Panc1 (cell line): ENCODE data around the gene EEF1A2. TPM values are rescaled to one million over a fixed set of nuclear protein-coding genes. Genes with fewer than 3 reads are reported as not detected.
A peak's percentile ranks its signal among the peaks of the same experiment; 100 is the strongest.

Source experiments
- ATAC-seq: fragments of 200-7000 bp; cut with Tn5 transposase; 2 replicates; pipeline ENCODE4 v1.9.1; 2020; ENCODE audit warnings: mild to moderate bottlenecking, moderate library complexity
- BruUV-seq: library from RNA; stranded (reverse); fragments of 400-500 nt; replicated peaks from 2 replicates; lab custom pipeline; 2021; lab: Mats Ljungman, UMichigan
- CTCF ChIA-PET: fragments of 300-600 bp; sonication (Branson Sonifier 250); formaldehyde crosslinking; loops from one replicate; lab custom pipeline; 2022; ENCODE audit warnings: antibody characterized with exemption; lab: Charles Lee
- POLR2A ChIA-PET: fragments of 300-600 bp; sonication (Branson Sonifier 250); formaldehyde crosslinking; loops from one replicate; lab custom pipeline; 2022; ENCODE audit warnings: antibody characterized with exemption; lab: Charles Lee
- DNase-seq: peaks from one replicate; pipeline ENCODE4 v3.0.0-alpha.2; 2010; ENCODE audit warnings: low read depth, low spot score
- H3K27ac ChIP-seq: 2 replicates; pipeline ENCODE4 v1.5.1; 2011; ENCODE audit warnings: mild to moderate bottlenecking, low read length, inconsistent platforms
- H3K27me3 ChIP-seq: fragments of 200-500 bp; sonication (Bioruptor generic); 2 replicates; pipeline ENCODE4 v1.6.0; 2014; ENCODE audit warnings: low read length, inconsistent platforms; ENCODE audit not compliant: control insufficient read depth, insufficient read depth
- H3K36me3 ChIP-seq: fragments of 200-500 bp; sonication (Bioruptor generic); 2 replicates; pipeline ENCODE4 v1.5.1; 2014; ENCODE audit warnings: inconsistent platforms, mild to moderate bottlenecking, low read length, moderate library complexity; ENCODE audit not compliant: control insufficient read depth, insufficient read depth
- H3K4me1 ChIP-seq: 2 replicates; pipeline ENCODE4 v1.5.1; 2011; ENCODE audit warnings: inconsistent platforms, mild to moderate bottlenecking, low read length, moderate library complexity; ENCODE audit not compliant: control insufficient read depth, insufficient read depth
- H3K4me3 ChIP-seq, 2 experiments: 2 replicates each; pipeline ENCODE4 v1.5.1; 2011 to 2012; ENCODE audit warnings: low read depth in 2 of 2, low read length in 2 of 2, mild to moderate bottlenecking in 2 of 2, inconsistent platforms in 1 of 2, moderate library complexity in 1 of 2
- H3K9me3 ChIP-seq: fragments of 200-500 bp; sonication (Bioruptor generic); 2 replicates; pipeline ENCODE4 v1.5.1; 2014; ENCODE audit warnings: low read depth, mild to moderate bottlenecking, inconsistent platforms, low read length, moderate library complexity; ENCODE audit not compliant: control insufficient read depth, insufficient read depth
- CTCF ChIP-seq: fragments of 450-650 bp; IDR thresholded peaks from 2 replicates; pipeline ENCODE4 v1.5.1; 2017; ENCODE audit warnings: mild to moderate bottlenecking
- POLR2AphosphoS5 ChIP-seq: IDR thresholded peaks from 2 replicates; pipeline ENCODE4 v1.6.1; 2012; ENCODE audit warnings: mild to moderate bottlenecking, low read depth, low read length, moderate library complexity
- REST ChIP-seq, 2 experiments: IDR thresholded peaks; 2 replicates each; pipeline ENCODE4 v1.6.1; 2011 to 2012; ENCODE audit warnings: low read depth in 2 of 2, control low read depth in 1 of 2, low read length in 1 of 2, mild to moderate bottlenecking in 1 of 2, moderate library complexity in 1 of 2; ENCODE audit not compliant: insufficient read depth in 1 of 2
- SIN3A ChIP-seq: IDR thresholded peaks from 2 replicates; pipeline ENCODE4 v1.6.1; 2012; ENCODE audit warnings: low read depth, mild to moderate bottlenecking, low read length, moderate library complexity, borderline replicate concordance; ENCODE audit not compliant: insufficient read depth
- TCF7L2 ChIP-seq: IDR thresholded peaks from 2 replicates; pipeline ENCODE4 v1.6.1; 2011; ENCODE audit warnings: mild to moderate bottlenecking, low read depth, low read length, inconsistent platforms
- in situ Hi-C: cut with HindIII; loops from 2 replicates; pipeline ENCODE4 v1.10.0; 2016; ENCODE audit warnings: low sequenced_read_pairs, low pct_unique_long_range_greater_than_20kb
- intact Hi-C: fragments of 100-400 bp; cut with micrococcal nuclease; formaldehyde crosslinking; loops from one replicate; pipeline ENCODE4 v1.10.0; 2022; ENCODE audit not compliant: unreplicated experiment
- total RNA-seq: library from RNA; stranded (reverse); gene quantifications from one replicate; pipeline ENCODE4 v1.2.1, GENCODE V29; 2021; ENCODE audit not compliant: unreplicated experiment

EEF1A2 gene
- total RNA-seq, 1 experiment from 2014 or later, result 178 TPM

DNA sequence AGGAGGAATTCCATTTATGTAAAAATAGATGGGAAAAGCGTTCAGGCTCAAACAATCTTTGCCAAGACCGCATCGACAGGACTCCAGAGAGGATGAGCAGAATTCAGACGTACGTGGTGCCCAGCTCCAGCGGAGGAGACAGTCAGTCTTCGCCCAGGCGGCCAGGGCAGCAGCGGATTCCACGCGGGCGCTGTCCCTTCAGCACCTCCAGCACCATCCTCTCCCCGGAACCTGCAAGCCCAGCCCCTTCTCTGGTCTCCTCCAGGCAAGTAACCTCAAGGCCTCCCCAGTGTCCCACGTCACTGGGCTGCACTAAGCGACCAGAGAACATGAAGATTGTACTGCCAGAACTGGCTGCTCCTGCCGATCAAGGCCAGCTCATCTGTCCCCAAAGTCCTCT is 23.7 kb downstream of the EEF1A2 start:
- ChIA-PET POLR2A (no interaction called here), CTCF (no interaction called here)
- peaks cover 13% of the 10 kb centered on the region for H3K4me1 ChIP-seq
- in situ Hi-C loops (no loop called here), intact Hi-C loops (no loop called here)
- ATAC-seq, result no peak
- no peak overlapping the region for H3K4me3 ChIP-seq
- no TSS peak for BruUV-seq
- H3K9me3 ChIP-seq, result no peaks in the 10 kb centered on the region
- no peak for DNase-seq
- H3K36me3 ChIP-seq, result no peaks in the 10 kb centered on the region; the same call in 1 of the 2 replicates
- H3K27ac ChIP-seq, result no peak overlapping the region
- H3K27me3 ChIP-seq, result no peaks in the 10 kb centered on the region
- TF ChIP-seq SIN3A, result no peak
- TF ChIP-seq REST (IDR thresholded peaks at IDR 0.05; ENCODE audit: insufficient read depth in 1 of 2, low read depth in 2 of 2, low read length in 1 of 2), result peak; percentile 84 to 89

DNA sequence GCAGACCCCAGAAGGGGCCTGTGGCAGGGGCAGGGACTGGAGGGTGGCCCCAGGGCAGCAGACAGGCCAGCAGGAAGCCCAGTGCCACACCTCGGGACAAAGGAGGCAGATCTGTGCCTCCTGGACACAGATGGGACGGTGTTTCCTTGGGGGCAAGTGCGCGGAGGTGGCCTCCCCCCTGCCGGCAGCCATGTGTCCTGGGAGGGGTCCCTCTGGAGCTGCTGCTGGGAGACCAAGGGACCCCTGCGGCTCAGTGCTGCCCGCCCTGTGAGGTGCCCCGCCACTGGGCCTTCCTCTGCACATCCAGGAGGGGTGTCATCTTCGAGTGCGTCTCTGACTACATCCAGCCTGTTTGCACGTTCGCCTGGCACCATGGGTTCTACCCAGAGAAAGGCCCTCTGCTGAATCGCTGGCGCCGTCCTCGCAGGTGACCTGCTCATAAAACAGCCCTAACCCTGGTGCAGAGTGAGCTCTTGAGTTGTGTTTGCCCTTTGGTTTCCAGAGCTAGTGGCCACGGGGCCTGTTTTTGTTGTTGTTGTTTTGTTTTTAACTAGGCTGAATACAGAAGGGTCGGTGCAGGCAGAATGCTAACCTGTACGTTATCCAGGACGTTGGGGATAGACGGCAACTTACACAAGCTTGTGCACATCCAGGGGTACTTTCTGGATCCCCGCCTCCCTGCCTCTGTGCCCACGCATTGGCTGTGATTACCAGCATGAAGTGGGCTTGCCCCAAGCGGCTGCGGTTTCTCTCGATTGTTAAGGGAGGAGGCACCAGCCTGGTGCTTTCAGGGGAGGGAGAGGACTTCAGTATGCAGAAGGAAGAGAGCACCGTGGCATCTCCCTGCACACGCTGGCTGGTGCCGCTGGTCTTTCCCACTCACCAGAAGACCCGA is 25.1 kb downstream of the EEF1A2 start:
- no peak for DNase-seq
- Histone ChIP-seq H3K4me3 (no peak overlapping the region), H3K9me3 (no peaks in the 10 kb centered on the region), H3K27ac (0 out of 2 replicates have a peak overlapping the region, but pooled peaks have one; percentile 23), H3K4me1 (peaks cover 13% of the 10 kb centered on the region), H3K36me3 (no peaks in the 10 kb centered on the region; the same call in 1 of the 2 replicates), H3K27me3 (no peaks in the 10 kb centered on the region)
- ChIA-PET CTCF (interaction anchor here (1.0 kb wide), 1 partner anchor 23 kb away, joined by 4 read pairs; no protein-coding TSS in a partner anchor), POLR2A (no interaction called here)
- in situ Hi-C loops (no loop called here), intact Hi-C loops (no loop called here)
- no peak for ATAC-seq
- TF ChIP-seq TCF7L2, result no peak
- TF ChIP-seq POLR2AphosphoS5, result no peak
- no peak for TF ChIP-seq CTCF
- TF ChIP-seq SIN3A, result no peak
- no peak for TF ChIP-seq REST (IDR thresholded peaks at IDR 0.05; ENCODE audit: insufficient read depth in 1 of 2, low read depth in 2 of 2, low read length in 1 of 2)
- BruUV-seq, result no TSS peak
